Activated CD8-positive, alpha-beta T cell treated with anti-CD3 and anti-CD28 coated beads for 36 hours (primary cell): ENCODE data around the gene SNCB. TPM values are rescaled to one million over a fixed set of nuclear protein-coding genes. Genes with fewer than 3 reads are reported as not detected.
"Not testable (repeated sequence)": the region's sequence is repeated elsewhere in the genome, so short reads cannot be mapped to it uniquely, and the experiment has no call there.

Experiments used
- ATAC-seq: fragments of 200-7000 bp; cut with Tn5 transposase; one replicate; pipeline ENCODE4 v1.10.0; 2021; ENCODE audit warnings: mild to moderate bottlenecking, moderate library complexity
- CTCF ChIA-PET: fragments of 350-600 bp; sonication (Branson Sonifier 250); formaldehyde crosslinking; loops from one replicate; lab custom pipeline; 2021; ENCODE audit warnings: antibody characterized with exemption; lab: Charles Lee
- POLR2A ChIA-PET: fragments of 350-600 bp; sonication (Branson Sonifier 250); formaldehyde crosslinking; loops from one replicate; lab custom pipeline; 2021; ENCODE audit warnings: antibody characterized with exemption; lab: Charles Lee
- DNase-seq: peaks from one replicate; pipeline ENCODE4 v3.0.0-alpha.2; 2020
- H3K27ac Mint-ChIP-seq: one replicate; pipeline ENCODE4 v1.8.0; 2021; ENCODE audit warnings: mild to moderate bottlenecking, mixed read lengths
- H3K27me3 Mint-ChIP-seq: one replicate; pipeline ENCODE4 v1.8.0; 2021; ENCODE audit warnings: mixed read lengths
- H3K36me3 Mint-ChIP-seq: one replicate; pipeline ENCODE4 v1.8.0; 2021; ENCODE audit warnings: low read depth, mixed read lengths
- H3K4me1 Mint-ChIP-seq: one replicate; pipeline ENCODE4 v1.8.0; 2021; ENCODE audit warnings: low read depth, mixed read lengths
- H3K4me3 Mint-ChIP-seq: one replicate; pipeline ENCODE4 v1.8.0; 2021; ENCODE audit warnings: mild to moderate bottlenecking, moderate library complexity, mixed read lengths
- H3K9me3 Mint-ChIP-seq: one replicate; pipeline ENCODE4 v1.8.0; 2021; ENCODE audit warnings: mixed read lengths
- CTCF ChIP-seq: fragments of 200-600 bp; IDR thresholded peaks from one replicate; pipeline ENCODE4 v1.8.0; 2022; ENCODE audit warnings: antibody characterized with exemption, mild to moderate bottlenecking
- intact Hi-C: fragments of 100-400 bp; cut with micrococcal nuclease; formaldehyde crosslinking; loops from one replicate; pipeline ENCODE4 v1.10.0; 2022
- total RNA-seq, 2 experiments: library from RNA; stranded (reverse); gene quantifications; one replicate each; pipeline ENCODE4 v1.2.3, GENCODE V29; 2021

Gene SNCB
- total RNA-seq, 2 experiments from 2014 or later = 0.69 to 0.79 TPM

DNA sequence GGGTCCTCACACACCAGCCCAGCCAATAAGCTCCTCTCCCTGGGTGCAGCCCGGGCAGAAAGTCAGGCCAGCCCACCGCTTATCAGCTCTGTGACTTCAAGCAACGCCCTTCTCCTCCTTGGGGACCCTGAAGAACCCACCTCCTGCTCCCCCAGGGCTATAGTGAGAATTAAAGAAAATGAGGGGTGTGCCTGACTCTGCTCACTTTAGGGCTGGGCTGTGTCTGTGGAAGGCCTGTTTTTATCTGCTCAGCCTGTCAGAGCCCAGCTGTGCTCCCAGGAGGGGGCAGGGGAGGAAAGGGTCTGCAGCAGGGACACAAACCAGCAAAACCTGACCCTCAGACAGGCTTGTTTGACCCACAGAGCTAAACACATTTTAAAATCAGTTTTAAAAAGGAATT, 24.3 kb downstream of the SNCB start:
- H3K4me3 Mint-ChIP-seq = no peak overlapping the region
- H3K4me1 Mint-ChIP-seq = peaks cover 8% of the 10 kb centered on the region
- POLR2A ChIA-PET = interaction anchor here (1.7 kb wide), 1 partner anchor 10 kb away, joined by 7 read pairs; no protein-coding TSS in a partner anchor
- no peaks in the 10 kb centered on the region for H3K36me3 Mint-ChIP-seq
- intact Hi-C loops = no loop called here
- ATAC-seq (no peak), DNase-seq (no peak)
- H3K27ac Mint-ChIP-seq = no peak overlapping the region
- no peak for TF ChIP-seq CTCF
- CTCF ChIA-PET = interaction anchor here (1.3 to 3.5 kb wide), 3 partner anchors 10 to 33 kb away, joined by 3 to 15 read pairs (median 5); no protein-coding TSS in a partner anchor
- H3K27me3 Mint-ChIP-seq = peaks cover 10% of the 10 kb centered on the region
- no peaks in the 10 kb centered on the region for H3K9me3 Mint-ChIP-seq

- no peak for DNase-seq
- Mint-ChIP-seq H3K36me3 (no peaks in the 10 kb centered on the region), H3K4me3 (no peak overlapping the region), H3K27me3 (peaks cover 5% of the 10 kb centered on the region), H3K9me3 (no peaks in the 10 kb centered on the region), H3K4me1 (peaks cover 3% of the 10 kb centered on the region), H3K27ac (no peak overlapping the region)
- POLR2A ChIA-PET = no interaction called here
- intact Hi-C loops = no loop called here
- TF ChIP-seq CTCF = no peak
- no peak for ATAC-seq
- CTCF ChIA-PET = interaction anchor here (1.6 kb wide), 1 partner anchor 24 kb away, joined by 3 read pairs; no protein-coding TSS in a partner anchor
These were observed 27.2 kb downstream of the SNCB start for GRCh38 chr5:176603091-176603490.

GRCh38 chr5:176601901-176602482, 28.3 kb downstream of the SNCB start:
- TF ChIP-seq CTCF = no peak
- H3K27me3 Mint-ChIP-seq = peaks cover 5% of the 10 kb centered on the region
- no peak overlapping the region for H3K4me3 Mint-ChIP-seq
- no peaks in the 10 kb centered on the region for H3K36me3 Mint-ChIP-seq
- no peak for ATAC-seq
- peaks cover 3% of the 10 kb centered on the region for H3K4me1 Mint-ChIP-seq
- CTCF ChIA-PET = interaction anchor here (0.8 to 1.6 kb wide), 2 partner anchors 23 to 28 kb away, joined by 3 read pairs; no protein-coding TSS in a partner anchor
- no peak for DNase-seq
- intact Hi-C loops = no loop called here
- POLR2A ChIA-PET = no interaction called here
- H3K9me3 Mint-ChIP-seq = no peaks in the 10 kb centered on the region
- no peak overlapping the region for H3K27ac Mint-ChIP-seq

GRCh38 chr5:176599749-176600430, 30.4 kb downstream of the SNCB start:
- H3K4me3 Mint-ChIP-seq, H3K27me3 Mint-ChIP-seq, POLR2A ChIA-PET, CTCF ChIA-PET, H3K9me3 Mint-ChIP-seq, intact Hi-C loops, H3K36me3 Mint-ChIP-seq, ATAC-seq, H3K27ac Mint-ChIP-seq: not testable (repeated sequence)
- peak; percentile 37 for DNase-seq
- H3K4me1 Mint-ChIP-seq = peaks cover 11% of the 10 kb centered on the region

DNA sequence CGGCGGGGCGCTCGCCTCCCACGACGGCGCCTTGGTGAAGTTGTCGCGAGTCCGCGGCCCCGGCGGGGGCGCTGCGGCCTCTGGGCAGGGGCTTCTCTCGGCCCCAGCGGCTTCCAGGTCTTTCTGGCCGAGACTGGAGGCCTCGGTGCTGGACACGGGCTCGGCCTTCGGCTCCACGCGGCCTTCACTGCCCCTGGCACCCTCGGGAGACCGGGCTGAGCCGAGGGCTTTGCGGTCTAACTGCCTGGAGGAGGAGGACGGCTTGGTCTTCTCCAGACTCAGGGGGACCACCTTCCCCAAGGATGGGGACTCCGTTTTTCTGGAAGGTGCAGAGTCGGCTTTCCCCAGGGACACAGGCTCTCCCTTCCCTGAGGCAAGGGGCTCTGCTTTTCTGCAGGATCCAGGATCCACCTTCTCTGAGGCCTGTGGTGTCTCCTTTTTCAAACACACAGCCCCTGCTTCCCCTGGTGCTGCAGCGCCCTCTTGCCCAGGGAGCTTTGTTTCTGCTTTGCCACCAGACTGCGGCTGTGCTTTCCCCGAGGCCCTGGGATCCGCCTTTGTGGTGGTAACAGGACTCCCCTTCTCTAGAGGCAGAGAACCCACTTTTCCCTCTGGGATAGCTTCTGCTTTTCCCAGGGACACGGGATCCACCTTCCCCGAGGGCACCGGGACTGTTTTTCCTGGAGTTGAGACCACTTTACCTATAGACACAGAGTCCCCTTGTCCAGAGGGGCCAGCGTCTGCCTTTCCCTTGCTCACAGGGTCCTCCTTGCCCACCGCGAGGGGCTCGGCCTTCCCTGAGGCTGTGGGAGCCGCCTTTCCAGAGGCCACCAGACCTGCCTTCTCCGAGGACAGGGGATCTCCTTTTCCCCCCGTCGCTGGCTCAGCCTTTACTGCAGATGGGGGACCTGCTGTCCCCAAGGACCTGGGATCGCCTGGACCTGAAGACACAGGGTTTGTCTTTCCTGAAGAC, 32.6 kb downstream of the SNCB start:
- CTCF ChIA-PET = interaction anchor here (0.9 to 2.7 kb wide), 7 partner anchors 8 to 220 kb away, joined by 3 to 15 read pairs (median 4); no protein-coding TSS in a partner anchor
- Mint-ChIP-seq H3K9me3 (no peaks in the 10 kb centered on the region), H3K4me1 (peaks cover 11% of the 10 kb centered on the region), H3K4me3 (peak overlapping the region; percentile 52), H3K27ac (no peak overlapping the region), H3K36me3 (no peaks in the 10 kb centered on the region), H3K27me3 (peaks cover 8% of the 10 kb centered on the region)
- ATAC-seq = no peak
- peak; percentile 46 for DNase-seq
- intact Hi-C loops = no loop called here
- no peak for TF ChIP-seq CTCF
- POLR2A ChIA-PET = interaction anchor here (0.8 to 1.1 kb wide), 2 partner anchors 10 to 49 kb away, joined by 3 read pairs; no protein-coding TSS in a partner anchor
